ENCODE data around the gene DUS1L.

Gene DUS1L

GRCh38 chr17:82023447-82024241 is 42.0 kb downstream of the DUS1L start:
- DNase-seq (ENCODE audit: low spot score): peak; percentile 47

DNA sequence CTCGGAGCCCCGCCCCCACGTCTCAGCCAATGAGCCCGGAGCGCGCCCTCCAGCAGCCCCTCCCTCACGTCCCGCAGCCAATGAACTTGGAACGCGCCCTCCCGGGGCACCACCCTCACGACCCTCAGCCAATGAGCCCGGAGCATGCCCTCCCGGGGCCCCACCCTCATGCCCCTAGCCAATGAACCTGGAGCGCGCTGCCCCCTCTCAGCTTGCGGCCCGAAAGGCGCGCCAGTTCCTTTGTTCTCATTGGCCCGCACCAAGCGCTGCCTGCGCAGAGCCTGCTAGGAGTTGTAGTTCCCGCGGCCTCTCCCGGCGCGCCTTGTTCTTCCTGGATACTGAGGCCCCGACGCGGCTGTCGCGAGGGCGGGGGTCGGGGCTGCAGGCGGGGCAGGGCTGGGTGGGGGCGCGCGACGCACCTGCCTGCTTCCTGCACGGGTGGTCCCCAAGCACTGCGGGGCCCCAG is 42.6 kb downstream of the DUS1L start, which contains the start of gene LRRC45:
Gene LRRC45 (plus strand): TSS at position 325 of the 466 bp plus-strand sequence. CDS start 339 bp downstream, outside the sequence.
- peak; percentile 98 for DNase-seq (ENCODE audit: low spot score)

GRCh38 chr17:82022310-82022980 is 43.2 kb downstream of the DUS1L start, which contains the start of gene CENPX:
CENPX (minus strand) TSS chr17:82022878; CDS start chr17:82022861, 17 bp downstream.
- peak; percentile 48 for DNase-seq (ENCODE audit: low spot score)

GRCh38 chr17:82021900-82022309 is 43.7 kb downstream of the DUS1L start:
- DNase-seq (ENCODE audit: low spot score): peak; percentile 52

DNA sequence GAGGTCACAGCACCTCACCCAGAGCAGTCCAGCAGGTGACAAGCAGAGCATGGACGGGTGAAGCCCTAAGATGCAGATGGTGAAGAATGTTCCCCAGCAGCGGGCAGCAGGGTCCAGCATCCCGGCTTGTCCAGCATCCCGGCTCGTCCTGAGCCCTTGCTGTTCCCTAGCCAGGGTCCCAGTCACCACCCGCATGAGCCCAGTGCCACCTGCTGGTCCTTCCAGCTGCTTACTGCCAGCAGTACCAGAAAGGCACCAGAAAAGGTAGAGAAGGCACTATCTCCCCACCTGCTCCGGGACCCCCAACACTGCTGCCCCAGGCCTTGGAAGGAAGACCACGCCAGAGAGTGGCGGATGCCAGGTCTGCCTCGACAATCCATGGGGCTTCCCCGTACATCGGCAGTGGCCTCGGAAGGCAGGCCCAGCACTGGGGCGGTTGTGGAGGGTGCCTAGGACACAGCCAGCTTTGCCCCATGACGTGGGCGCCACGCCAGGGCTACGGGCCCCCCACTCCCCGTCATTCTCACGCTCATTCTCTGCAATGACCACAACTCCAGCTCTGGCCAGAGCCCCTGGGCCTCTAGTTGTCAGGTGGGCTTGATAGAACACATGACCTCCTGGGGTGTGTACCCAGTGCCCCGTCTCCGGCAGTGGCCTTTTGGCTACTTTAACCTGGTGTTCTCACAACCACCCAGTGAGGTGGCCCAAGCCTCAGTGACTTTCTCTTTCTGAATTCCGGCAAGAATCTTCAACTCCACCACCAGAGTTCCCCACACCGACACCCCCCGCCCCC is 44.3 kb downstream of the DUS1L start:
- DNase-seq (ENCODE audit: low spot score): peak; percentile 89

- DNase-seq (ENCODE audit: low spot score): no peak
These were observed 45.0 kb downstream of the DUS1L start for GRCh38 chr17:82020572-82021106.

GRCh38 chr17:82019690-82020571 is 45.7 kb downstream of the DUS1L start:
- peak; percentile 82 for DNase-seq (ENCODE audit: low spot score)

GRCh38 chr17:82018989-82019689 is 46.5 kb downstream of the DUS1L start:
- no peak for DNase-seq (ENCODE audit: low spot score)

- peak; percentile 90 for DNase-seq (ENCODE audit: low spot score)
These were observed 47.2 kb downstream of the DUS1L start for GRCh38 chr17:82018152-82018988.

DNA sequence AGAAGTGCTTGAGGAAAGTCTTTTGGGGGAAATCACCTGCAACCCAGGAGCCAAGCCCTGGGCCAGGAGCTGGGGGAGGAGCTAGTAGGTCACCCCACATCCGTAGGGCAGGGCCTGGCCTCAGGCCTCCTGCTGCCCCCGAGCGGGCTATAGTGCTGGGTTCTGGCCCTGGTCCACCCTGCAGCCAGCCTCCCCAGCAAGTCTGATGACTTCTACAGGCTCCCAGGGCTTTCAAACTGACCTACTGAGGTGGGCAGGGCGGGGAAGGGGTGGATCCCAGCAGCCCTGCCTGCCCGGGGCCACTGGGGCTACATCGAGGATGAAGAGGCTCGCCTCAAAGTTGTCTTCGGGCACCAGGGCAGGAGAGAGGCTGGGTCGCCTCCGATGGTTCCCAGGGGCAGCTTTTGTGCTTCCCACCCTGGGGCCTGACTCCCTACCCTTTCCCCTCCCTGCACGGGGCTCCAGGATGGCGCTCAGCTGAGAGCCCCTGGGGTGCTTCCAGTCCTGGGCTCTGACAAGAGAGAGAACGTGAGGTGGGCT is 47.9 kb downstream of the DUS1L start:
- peak; percentile 55 for DNase-seq (ENCODE audit: low spot score)

GRCh38 chr17:82016875-82017459 is 48.6 kb downstream of the DUS1L start:
- DNase-seq (ENCODE audit: low spot score): no peak

DNA sequence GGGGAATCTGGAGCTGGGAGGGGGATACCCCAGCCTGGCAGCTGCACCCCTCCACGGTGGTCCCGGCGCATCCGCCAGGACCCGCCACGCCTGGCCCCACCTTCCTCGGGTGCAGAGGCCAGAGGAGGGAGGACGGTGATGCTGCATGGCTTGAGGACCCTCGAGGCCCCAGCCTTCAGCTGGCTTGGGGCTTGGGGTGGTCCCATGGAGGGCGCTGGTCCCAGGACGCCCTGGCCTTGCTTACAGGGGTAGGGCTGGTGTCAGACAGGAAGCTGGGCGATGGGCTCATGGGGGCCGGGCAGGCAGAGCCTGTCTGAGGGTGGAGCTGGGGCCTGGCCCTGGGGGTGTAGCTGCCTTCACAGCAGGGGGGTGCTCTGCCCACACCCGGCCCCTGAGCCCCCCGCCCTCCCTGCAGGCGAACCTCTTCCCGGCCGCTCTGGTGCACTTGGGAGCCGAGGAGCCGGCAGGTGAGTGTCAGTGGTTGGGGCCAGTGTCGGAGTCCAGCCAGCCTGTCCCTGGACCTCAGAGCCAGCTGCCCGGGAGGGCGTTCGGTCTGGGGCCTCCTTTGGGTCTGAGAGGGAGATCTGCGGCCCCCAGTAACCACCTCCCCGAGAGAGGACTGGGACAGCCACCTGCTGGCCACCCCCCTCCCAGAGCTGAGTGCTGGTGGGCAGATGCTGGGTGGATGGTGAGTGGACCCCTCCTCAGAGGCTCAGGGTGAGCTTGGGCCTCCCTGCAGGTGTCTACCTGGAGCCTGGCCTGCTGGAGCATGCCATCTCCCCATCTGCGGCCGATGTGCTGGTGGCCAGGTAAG is 49.3 kb downstream of the DUS1L start:
- peak; percentile 63 for DNase-seq (ENCODE audit: low spot score)

DNA sequence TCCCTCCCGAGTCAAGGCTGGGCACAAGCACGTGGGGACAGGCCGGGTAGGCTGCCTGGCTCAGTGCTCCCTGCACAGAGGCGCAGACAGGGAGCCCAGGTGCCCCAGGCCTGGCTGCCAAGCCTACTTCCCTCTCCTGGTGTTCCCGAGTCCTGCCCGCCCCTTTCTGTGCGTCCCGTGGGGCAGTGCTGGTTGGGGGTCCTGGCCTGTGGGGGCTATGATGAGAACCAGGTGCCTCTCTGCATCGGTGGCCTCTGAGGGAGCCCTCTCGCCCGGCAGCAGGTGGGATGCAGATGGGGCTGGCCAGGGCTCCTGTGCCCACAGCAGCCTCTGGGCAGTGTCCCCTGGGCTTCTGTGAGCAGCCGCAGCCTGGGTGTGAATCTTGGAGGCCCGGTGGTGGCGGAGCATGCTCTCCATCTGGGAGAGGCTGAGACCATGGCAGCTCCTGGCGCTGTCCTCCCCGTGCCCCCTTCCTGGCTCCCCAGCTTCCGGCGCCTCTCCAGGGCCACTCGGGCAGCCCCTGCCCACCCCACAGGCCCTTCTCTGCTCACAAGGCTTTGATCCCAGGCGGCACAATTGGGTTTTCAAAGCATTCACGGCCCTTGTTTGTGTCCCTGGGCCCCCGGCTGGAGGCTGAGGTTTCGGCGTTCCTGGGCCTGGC is 50.2 kb downstream of the DUS1L start:
- DNase-seq (ENCODE audit: low spot score): peak; percentile 84

- DNase-seq (ENCODE audit: low spot score): no peak
These were observed 50.7 kb downstream of the DUS1L start for GRCh38 chr17:82014971-82015310.

DNA sequence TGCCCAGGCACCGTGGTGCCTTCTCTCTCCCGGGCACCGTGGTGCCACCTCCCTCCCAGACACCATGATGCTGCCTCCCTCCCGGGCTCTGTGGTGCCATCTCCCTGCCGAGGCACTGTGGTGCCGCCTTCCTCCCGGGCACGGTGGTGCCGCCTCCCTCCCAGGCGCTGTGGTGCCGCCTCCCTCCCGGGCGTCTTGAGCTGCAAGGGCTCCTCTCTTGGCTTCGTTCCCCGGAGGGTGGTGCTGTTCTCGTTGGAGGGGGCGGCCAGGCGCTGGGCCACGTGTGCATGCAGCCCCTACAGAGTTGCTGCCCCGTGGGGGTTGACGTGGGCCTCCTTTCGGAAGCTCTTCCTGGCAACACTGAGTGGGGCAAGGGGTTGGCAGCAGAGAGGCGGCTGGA is 51.2 kb downstream of the DUS1L start:
- DNase-seq (ENCODE audit: low spot score): peak; percentile 67

- peak; percentile 69 for DNase-seq (ENCODE audit: low spot score)
These were observed 51.8 kb downstream of the DUS1L start for GRCh38 chr17:82013772-82014321.

DNA sequence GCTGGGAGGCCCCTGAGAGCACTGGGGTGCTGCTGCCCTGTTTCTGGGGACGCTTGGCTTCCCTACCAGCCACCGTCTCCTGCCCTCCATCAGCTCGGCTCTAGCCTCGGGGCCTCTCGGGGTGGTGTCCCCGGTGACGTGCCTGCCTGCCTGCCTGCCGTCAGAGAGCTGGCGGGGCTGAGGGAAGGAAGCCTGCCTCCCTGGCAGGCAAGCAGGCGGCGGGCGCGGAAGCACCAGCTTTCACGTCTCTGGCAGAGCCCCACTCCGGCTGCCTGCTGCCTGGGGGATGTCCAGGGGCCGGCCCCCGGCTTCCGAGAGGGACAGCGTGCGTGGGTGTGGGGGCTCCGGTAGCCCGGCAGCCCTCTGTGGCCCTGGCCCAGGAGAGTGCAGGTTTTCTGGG is 52.3 kb downstream of the DUS1L start:
- peak; percentile 46 for DNase-seq (ENCODE audit: low spot score)
